Sigmoid colon (tissue), 4 donors: ENCODE measurements around the gene KCNAB3.
A peak's percentile ranks its signal among the peaks of the same experiment; 100 is the strongest.

Source experiments
- CTCF ChIP-seq, 4 experiments: fragments of 450-650 bp in 3 of 4; fragments of 200-600 bp in 1 of 4; IDR thresholded peaks; one replicate each; pipeline ENCODE4 v1.5.1; 2016 to 2019; ENCODE audit warnings: antibody characterized with exemption in 4 of 4, mild to moderate bottlenecking in 3 of 4, moderate library complexity in 2 of 4
- POLR2AphosphoS5 ChIP-seq, 4 donors: sonication (generic); formaldehyde crosslinking; IDR thresholded peaks; one replicate each; pipeline ENCODE4 v1.6.1; 2017; ENCODE audit warnings: antibody characterized with exemption in 4 of 4

DNA sequence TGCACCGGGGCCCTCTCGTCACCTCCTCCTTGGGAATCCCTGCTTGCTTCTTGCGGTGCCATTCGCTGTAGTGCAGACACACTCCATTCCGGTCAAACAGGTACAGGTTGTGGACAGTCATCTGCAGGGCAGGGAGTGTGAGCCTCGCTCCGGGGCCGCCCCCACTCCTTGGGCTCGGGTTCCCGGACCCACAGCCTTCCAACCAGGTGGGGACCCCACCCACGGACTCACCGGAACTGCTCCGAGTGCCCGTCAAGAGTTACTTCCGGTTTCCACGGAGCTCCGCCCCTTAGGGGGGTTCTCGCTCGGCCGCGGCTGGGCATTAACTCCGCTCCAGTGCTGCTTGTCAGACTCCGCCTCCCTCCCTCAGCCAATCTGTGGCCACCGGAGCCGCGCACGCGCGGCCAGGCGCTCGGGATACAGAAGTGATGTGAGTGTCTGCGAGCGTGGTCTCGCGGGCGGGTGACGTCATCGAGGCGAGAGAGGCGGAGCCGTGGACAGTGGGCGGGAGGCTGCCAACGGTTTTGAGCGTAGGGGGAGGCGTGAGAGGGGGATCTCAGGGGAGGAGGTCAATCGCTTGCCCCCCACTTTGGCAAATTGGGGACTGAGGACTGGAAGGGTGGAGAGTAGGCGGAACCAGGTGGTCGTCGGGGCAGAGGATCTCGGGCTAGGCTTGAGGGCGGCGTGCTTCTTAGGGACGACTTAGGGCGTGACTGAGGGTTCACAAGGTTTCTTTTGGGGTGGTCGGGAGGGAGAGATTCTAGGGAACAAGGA, 2.2 kb upstream of the KCNAB3 start, which contains the start of the genes CNTROB and TRAPPC1:
- TF ChIP-seq CTCF (IDR thresholded peaks at IDR 0.05) (no peak), POLR2AphosphoS5 (IDR thresholded peaks at IDR 0.05) (peak; percentile 94 to 96 (median 94))
